Tibial nerve (tissue), 3 donors: ENCODE measurements around the gene MDM4.

ENCODE experiments used
- POLR2A ChIP-seq, 2 donors: fragments of 450-650 bp; IDR thresholded peaks; one replicate each; pipeline ENCODE4 v1.6.1; 2017; ENCODE audit warnings: antibody characterized with exemption in 2 of 2, mild to moderate bottlenecking in 2 of 2, moderate library complexity in 2 of 2
- TF ChIP-seq, protein P1 (sequence below), 5 experiments: fragments of 200-600 bp in 3 of 5; fragments of 450-650 bp in 2 of 5; sonication (generic) in 3 of 5; IDR thresholded peaks; one replicate each; pipeline ENCODE4 v1.5.1; 2016 to 2019; ENCODE audit warnings: antibody characterized with exemption in 5 of 5, mild to moderate bottlenecking in 3 of 5, moderate library complexity in 2 of 5

DNA sequence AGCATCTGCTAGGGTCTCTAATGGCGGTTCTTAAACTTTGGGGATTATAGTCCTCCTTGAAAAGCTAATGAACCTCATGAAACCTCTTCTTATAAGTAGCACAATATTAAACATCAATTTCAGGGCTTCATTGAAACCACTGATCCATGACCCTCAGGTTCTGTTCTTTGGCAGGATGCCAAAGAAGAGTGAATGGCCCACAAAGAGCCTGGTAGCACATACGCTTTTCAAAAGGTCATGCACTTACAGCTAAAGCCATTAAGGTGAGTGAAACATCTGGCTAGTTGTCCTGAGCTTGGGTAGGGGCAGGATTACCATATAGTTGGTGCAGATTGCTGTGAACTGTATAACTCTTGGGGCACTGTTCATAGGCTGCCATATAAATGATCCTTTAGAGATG lies 42.3 kb downstream of the MDM4 start:
- TF ChIP-seq POLR2A (IDR thresholded peaks at IDR 0.05) = no peak
- TF ChIP-seq, protein P1, sequence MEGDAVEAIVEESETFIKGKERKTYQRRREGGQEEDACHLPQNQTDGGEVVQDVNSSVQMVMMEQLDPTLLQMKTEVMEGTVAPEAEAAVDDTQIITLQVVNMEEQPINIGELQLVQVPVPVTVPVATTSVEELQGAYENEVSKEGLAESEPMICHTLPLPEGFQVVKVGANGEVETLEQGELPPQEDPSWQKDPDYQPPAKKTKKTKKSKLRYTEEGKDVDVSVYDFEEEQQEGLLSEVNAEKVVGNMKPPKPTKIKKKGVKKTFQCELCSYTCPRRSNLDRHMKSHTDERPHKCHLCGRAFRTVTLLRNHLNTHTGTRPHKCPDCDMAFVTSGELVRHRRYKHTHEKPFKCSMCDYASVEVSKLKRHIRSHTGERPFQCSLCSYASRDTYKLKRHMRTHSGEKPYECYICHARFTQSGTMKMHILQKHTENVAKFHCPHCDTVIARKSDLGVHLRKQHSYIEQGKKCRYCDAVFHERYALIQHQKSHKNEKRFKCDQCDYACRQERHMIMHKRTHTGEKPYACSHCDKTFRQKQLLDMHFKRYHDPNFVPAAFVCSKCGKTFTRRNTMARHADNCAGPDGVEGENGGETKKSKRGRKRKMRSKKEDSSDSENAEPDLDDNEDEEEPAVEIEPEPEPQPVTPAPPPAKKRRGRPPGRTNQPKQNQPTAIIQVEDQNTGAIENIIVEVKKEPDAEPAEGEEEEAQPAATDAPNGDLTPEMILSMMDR (IDR thresholded peaks at IDR 0.05) = no peak
